ENCODE data around the gene DRG2. TPM values are rescaled to one million over a fixed set of nuclear protein-coding genes. Genes with fewer than 3 reads are reported as not detected.

DRG2 gene
- total and polyA plus RNA-seq, 9 of the 15 experiments (the other 6 are each of a cell fraction or from before 2014, with no cell fraction given): 6.6 to 36.7 (median 26.1) TPM

DNA sequence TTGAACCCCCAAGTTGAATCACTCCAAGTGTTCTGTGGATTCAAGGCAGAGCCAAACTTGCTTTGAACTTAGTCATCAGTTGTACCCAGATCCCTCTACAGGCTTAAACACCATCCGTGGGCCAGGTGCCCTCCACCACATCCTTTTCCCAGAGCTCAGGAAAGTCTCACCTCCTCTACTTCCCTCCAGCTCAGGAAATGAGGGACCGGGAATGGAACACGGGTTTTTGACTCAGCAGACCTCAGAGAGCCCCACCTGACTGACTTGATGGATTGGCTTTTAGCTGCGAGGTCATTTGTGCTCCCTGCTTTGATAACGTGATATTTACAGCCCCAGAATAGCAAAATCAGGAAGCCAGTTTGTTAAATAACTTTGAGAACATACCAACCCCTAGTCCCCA is 28.5 kb upstream of the DRG2 start (continued):
- TF ChIP-seq, protein P1, sequence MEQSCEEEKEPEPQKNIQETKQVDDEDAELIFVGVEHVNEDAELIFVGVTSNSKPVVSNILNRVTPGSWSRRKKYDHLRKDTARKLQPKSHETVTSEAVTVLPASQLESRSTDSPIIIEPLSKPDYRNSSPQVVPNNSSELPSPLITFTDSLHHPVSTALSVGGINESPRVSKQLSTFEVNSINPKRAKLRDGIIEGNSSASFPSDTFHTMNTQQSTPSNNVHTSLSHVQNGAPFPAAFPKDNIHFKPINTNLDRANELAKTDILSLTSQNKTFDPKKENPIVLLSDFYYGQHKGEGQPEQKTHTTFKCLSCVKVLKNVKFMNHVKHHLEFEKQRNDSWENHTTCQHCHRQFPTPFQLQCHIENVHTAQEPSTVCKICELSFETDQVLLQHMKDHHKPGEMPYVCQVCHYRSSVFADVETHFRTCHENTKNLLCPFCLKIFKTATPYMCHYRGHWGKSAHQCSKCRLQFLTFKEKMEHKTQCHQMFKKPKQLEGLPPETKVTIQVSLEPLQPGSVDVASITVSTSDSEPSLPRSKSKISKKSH (CRISPR knock-in tag; IDR thresholded peaks at IDR 0.05): no peak
- no peak for TF ChIP-seq ZNF143 (CRISPR knock-in tag; IDR thresholded peaks at IDR 0.05)

GRCh38 chr17:18064053-18064452 is 23.7 kb upstream of the DRG2 start:
- H3K36me3 ChIP-seq (ENCODE audit: control insufficient read depth, insufficient read depth, low read length): peaks cover 33% of the 10 kb centered on the region; the same call in 2 of the 3 replicates
- ATAC-seq (no peak), DNase-seq (ENCODE audit: extremely low read depth in 1 of 4, low spot score in 3 of 4) (no peak), FAIRE-seq (no peak)
- H3K9me1 ChIP-seq (ENCODE audit: control insufficient read depth, insufficient read depth, low read length): no peaks in the 10 kb centered on the region
- ChIA-PET POLR2A (no interaction called here), CTCF (ENCODE audit: low intra/inter-chr PET ratio) (no interaction called here)
- no peak overlapping the region for H3K27ac ChIP-seq (ENCODE audit: extremely low read depth, low read depth, low read length)
- H3K4me3 ChIP-seq: no peak overlapping the region
- TF ChIP-seq CHD1 (IDR thresholded peaks at IDR 0.05; ENCODE audit: low read length): no peak
- TF ChIP-seq HNRNPK (IDR thresholded peaks at IDR 0.05; ENCODE audit: low read depth, low read length, poor library complexity, severe bottlenecking): no peak
- TF ChIP-seq PML (IDR thresholded peaks at IDR 0.05; ENCODE audit: low read length): no peak
- no peaks in the 10 kb centered on the region for H3K79me2 ChIP-seq (ENCODE audit: control insufficient read depth, insufficient read depth, low read length)
- no peak overlapping the region for H3K9ac ChIP-seq (ENCODE audit: insufficient read depth in 1 of 2, low read depth in 2 of 2, low read length in 2 of 2)
- no peak overlapping the region for H2AFZ ChIP-seq (ENCODE audit: low read depth, low read length)
- intact Hi-C loops (cut with micrococcal nuclease): no loop called here
- no peaks in the 10 kb centered on the region for H4K20me1 ChIP-seq (replicated peaks; ENCODE audit: control insufficient read depth, insufficient read depth, low read length)
- no peaks in the 10 kb centered on the region for H3K27me3 ChIP-seq (ENCODE audit: control insufficient read depth in 2 of 2, insufficient read depth in 2 of 2, low read length in 2 of 2)
- 57% methylated on average over 2 of the region's 2 CpGs for WGBS (ENCODE audit: insufficient coverage, low coverage, missing lambda C conversion rate)
- BruUV-seq (replicated peaks): no TSS peak
- no peak overlapping the region for H3K4me2 ChIP-seq (ENCODE audit: insufficient read depth, low read length)
- H3K4me1 ChIP-seq (replicated peaks in 1 of 2; ENCODE audit: control insufficient read depth in 2 of 2, insufficient read depth in 2 of 2, low read length in 2 of 2): peaks cover 0 to 4% of the 10 kb centered on the region in 2 experiments; a peak in 3 of 5 replicates
- no peaks in the 10 kb centered on the region for H3K9me3 ChIP-seq (replicated peaks; ENCODE audit: control insufficient read depth, insufficient read depth, low read depth, low read length)
- in situ Hi-C loops (cut with MboI): no loop called here
